Psoas muscle (tissue), 8 donors: ENCODE results near the gene TLN1. TPM values are rescaled to one million over a fixed set of nuclear protein-coding genes. Genes with fewer than 3 reads are reported as not detected.
A peak's percentile ranks its signal among the peaks of the same experiment; 100 is the strongest.

Experiments used
- ATAC-seq, 4 donors: fragments of 200-7000 bp; cut with Tn5 transposase; one replicate each; pipeline ENCODE4 v1.9.1; 2020; ENCODE audit warnings: moderate library complexity in 3 of 4, mild to moderate bottlenecking in 2 of 4
- DNase-seq, 2 donors: peaks; one replicate each; pipeline ENCODE4 v3.0.0-alpha.2; 2020
- H3K27ac ChIP-seq: fragments of 200-600 bp; one replicate; pipeline ENCODE4 v1.8.0; 2022
- H3K27me3 ChIP-seq, 3 donors: fragments of 200-600 bp in 1 of 3; one replicate each; pipeline versions ENCODE4 v1.6.1 to v1.8.0; 2013 to 2022; ENCODE audit warnings: low read length in 2 of 3, mild to moderate bottlenecking in 2 of 3, moderate library complexity in 1 of 3; ENCODE audit not compliant: insufficient read depth in 3 of 3
- H3K36me3 ChIP-seq, 2 donors: fragments of 200-600 bp in 1 of 2; one replicate each; pipeline versions ENCODE4 v1.6.1 to v1.8.0; 2013 to 2022; ENCODE audit warnings: low read depth in 1 of 2, mild to moderate bottlenecking in 1 of 2, moderate library complexity in 1 of 2; ENCODE audit not compliant: insufficient read depth in 1 of 2
- H3K4me1 ChIP-seq: fragments of 200-600 bp; one replicate; pipeline ENCODE4 v1.8.0; 2022
- H3K4me3 ChIP-seq: fragments of 200-600 bp; one replicate; pipeline ENCODE4 v1.8.0; 2022; ENCODE audit warnings: mild to moderate bottlenecking
- H3K9me3 ChIP-seq: fragments of 200-600 bp; one replicate; pipeline ENCODE4 v1.8.0; 2022
- WGBS, 3 donors: extraction: QIAGEN DNeasy Blood & Tissue Kit; methylation state at CpG; one replicate each; pipeline versions ENCODE4 v1.1.6 to v1.1.7; 2013; 5-methylcytosine and 5-hydroxymethylcytosine counted together
- intact Hi-C, 2 donors: fragments of 100-400 bp; cut with DNase I; formaldehyde crosslinking; loops; one replicate each; pipeline versions ENCODE4 v1.11.0 to v1.14.2; 2022
- polyA plus RNA-seq, 3 donors: library from polyadenylated mRNA; stranded (reverse); fragments of 200-250 nt; gene quantifications; one replicate each; pipeline ENCODE4 v1.2.3, GENCODE V29; 2013
- total RNA-seq, 4 donors: library from RNA; stranded (reverse); fragmentation: NEBNext Ultra II Directional in 2 of 4; extraction: Animal tissue kit (Norgen Biotek cat#: 25700) in 2 of 4; gene quantifications; one replicate each; pipeline versions ENCODE4 v1.2.1 to v1.2.4, GENCODE V29; 2021 to 2023
- TF ChIP-seq, protein P1 (sequence below): fragments of 200-600 bp; IDR thresholded peaks from one replicate; pipeline ENCODE4 v1.8.0; 2022; ENCODE audit warnings: antibody characterized with exemption
- donor health status: healthy with polysubstance abuse.
- donor health status: DM: no; HTN: no; CAD: no; lungs with moderate emphysema.
- donor health status: Bipolar disorder and iron deficiency.
- donor health status: healthy.
- donor health status: DM: yes; HTN: yes; CAD: no.
- donor health status: DM: no; HTN: no; CAD: no.
- donor health status: DM: no; HTN: no; CAD: no.
- donor health status: DM: yes; HTN: yes; CAD: no.

Gene TLN1
- total and polyA plus RNA-seq, 7 donors = 88.2 to 320 (median 150) TPM

DNA sequence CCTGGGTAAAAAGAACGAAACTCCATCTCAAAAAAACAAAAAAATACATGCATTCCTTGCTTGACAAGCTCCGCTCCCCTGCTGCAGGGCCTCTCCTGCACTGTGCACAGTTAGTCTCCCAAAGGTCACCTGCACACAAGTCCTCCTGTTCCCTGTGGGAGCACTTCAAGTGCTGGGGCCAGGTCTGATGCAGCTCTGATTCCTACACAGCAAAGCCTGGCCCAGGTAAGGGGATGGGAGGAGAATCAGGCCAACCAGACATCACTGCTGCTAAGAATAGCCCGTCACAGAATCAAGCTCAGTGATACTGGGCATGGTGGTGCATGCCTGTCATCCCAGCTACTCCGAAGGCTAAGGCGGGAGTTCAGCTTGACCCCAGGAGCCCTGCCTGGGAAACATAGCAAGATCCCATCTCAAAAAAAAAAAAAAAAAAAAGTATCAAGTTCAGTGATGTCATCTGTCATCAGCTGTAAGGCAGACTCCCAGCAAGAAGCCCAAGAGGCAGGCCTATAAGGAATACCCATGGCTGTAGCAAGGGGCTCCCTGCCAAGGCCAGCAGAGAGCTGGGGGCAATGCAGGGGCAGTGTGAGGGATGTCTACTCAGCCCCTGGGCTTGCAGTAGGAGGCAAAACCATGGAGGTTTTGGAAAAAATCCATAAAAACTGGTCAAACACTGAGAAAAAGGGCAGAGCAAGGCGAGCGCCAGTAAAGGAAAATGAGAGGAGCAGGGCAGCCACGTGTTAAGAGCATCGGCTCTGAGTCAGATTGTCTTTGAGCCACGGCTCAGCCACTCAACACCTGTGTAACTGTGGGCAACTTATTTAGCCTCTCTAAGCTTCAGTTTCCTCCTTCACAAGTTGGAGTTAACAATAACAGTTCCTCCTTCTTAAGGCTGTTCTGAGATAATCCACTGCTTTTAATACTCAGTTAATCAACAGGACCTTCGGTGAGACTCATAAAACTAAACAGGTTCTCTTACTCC is 45.5 kb downstream of the TLN1 start:
- ATAC-seq (peak; percentile 8 to 32 (median 18)), DNase-seq (no peak)
- intact Hi-C loops = no loop called here
- TF ChIP-seq, protein P1, sequence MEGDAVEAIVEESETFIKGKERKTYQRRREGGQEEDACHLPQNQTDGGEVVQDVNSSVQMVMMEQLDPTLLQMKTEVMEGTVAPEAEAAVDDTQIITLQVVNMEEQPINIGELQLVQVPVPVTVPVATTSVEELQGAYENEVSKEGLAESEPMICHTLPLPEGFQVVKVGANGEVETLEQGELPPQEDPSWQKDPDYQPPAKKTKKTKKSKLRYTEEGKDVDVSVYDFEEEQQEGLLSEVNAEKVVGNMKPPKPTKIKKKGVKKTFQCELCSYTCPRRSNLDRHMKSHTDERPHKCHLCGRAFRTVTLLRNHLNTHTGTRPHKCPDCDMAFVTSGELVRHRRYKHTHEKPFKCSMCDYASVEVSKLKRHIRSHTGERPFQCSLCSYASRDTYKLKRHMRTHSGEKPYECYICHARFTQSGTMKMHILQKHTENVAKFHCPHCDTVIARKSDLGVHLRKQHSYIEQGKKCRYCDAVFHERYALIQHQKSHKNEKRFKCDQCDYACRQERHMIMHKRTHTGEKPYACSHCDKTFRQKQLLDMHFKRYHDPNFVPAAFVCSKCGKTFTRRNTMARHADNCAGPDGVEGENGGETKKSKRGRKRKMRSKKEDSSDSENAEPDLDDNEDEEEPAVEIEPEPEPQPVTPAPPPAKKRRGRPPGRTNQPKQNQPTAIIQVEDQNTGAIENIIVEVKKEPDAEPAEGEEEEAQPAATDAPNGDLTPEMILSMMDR = no peak
- no peaks in the 10 kb centered on the region for H3K27me3 ChIP-seq
- H3K4me3 ChIP-seq = peak overlapping the region; percentile 100
- WGBS, 3 donors = 23 to 36% (median 25%) methylated on average over 11 of the region's 11 CpGs
- H3K36me3 ChIP-seq = peaks cover 0 to 52% of the 10 kb centered on the region in 2 donors
- no peaks in the 10 kb centered on the region for H3K9me3 ChIP-seq
- peak overlapping the region; percentile 100 for H3K27ac ChIP-seq
- H3K4me1 ChIP-seq = peaks cover 31% of the 10 kb centered on the region

DNA sequence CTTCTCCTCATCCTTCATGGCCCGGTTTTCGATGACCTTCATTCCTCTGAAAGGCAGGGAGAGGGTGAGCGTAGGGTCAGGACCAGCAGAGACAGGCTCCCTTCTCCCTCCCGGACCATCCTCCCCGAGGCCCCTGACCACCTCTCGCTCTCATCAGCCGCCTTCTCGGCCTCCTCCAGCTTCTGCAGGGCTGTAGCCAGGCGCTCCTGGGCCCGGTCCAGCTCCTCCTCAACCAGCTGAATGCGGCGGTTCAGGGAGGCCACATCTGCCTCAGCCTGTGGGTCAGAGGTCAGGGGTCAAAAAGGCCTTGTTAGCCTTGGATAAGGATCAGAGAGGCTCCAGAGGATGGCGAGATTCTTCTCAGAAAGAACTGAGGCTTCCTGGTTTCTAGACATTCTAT is 46.5 kb downstream of the TLN1 start:
- Histone ChIP-seq H3K4me1 (peaks cover 27% of the 10 kb centered on the region), H3K27me3 (no peaks in the 10 kb centered on the region), H3K27ac (peak overlapping the region; percentile 100), H3K9me3 (no peaks in the 10 kb centered on the region), H3K36me3 (peaks cover 0 to 52% of the 10 kb centered on the region in 2 donors), H3K4me3 (peak overlapping the region; percentile 100)
- 52 to 55% (median 55%) methylated on average over 12 to 13 of the region's 13 CpGs for WGBS, 3 donors
- DNase-seq = no peak
- intact Hi-C loops = loop anchor here in 1 of 2 donors (2.0 kb wide), 1 partner anchor 23 kb away; no protein-coding TSS in a partner anchor
- TF ChIP-seq, protein P1 = no peak
- no peak for ATAC-seq

DNA sequence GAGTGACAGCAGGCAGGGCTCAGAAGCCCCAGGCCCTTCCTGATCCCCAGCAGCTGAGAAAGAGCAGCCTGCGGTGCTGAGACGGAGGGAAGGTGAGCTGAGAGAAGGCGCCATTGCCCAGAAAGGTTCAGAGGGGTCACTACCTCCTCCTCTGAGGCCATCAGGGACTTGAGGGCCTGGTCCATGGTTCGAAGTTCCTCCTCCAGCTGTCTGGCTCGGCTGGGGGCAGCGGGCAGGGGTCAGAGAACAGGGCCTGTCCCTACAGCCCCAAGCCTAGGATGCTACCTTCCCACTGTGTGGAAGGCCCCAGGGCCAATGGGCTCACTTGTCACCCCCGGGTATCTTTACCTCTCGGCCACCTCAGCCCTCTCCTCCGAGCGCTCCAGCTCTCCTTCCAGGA is 47.1 kb downstream of the TLN1 start:
- Histone ChIP-seq H3K4me3 (peak overlapping the region; percentile 100), H3K36me3 (peaks cover 0 to 52% of the 10 kb centered on the region in 2 donors), H3K27me3 (no peaks in the 10 kb centered on the region), H3K27ac (peak overlapping the region; percentile 100), H3K9me3 (no peaks in the 10 kb centered on the region), H3K4me1 (peaks cover 27% of the 10 kb centered on the region)
- WGBS, 3 donors = 74 to 86% (median 83%) methylated on average over 10 of the region's 10 CpGs
- ATAC-seq (no peak), DNase-seq (no peak)
- TF ChIP-seq, protein P1 = no peak
- intact Hi-C loops = loop anchor here in 1 of 2 donors (2.0 kb wide), 1 partner anchor 22 kb away; no protein-coding TSS in a partner anchor

DNA sequence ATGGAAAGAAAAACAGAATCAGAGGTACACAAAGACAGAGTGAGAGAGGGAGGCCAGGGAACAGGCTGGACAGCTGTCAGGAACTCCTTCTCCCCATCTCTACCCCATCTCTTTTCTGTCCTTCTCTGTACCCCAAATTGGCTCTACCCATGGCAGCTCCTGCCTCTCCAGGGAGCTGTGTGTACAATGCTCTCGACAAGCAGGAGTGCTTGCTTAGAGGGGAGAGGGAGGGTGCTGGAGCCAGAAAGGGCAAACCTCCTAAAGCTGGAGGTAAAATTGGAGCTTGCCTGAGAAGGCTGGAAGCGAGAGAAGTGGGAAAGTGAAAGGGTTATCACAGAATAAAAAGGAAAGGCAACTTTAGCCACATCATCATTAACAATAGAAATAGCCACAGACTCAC is 48.7 kb downstream of the TLN1 start:
- no peaks in the 10 kb centered on the region for H3K27me3 ChIP-seq
- TF ChIP-seq, protein P1 = no peak
- ATAC-seq (no peak), DNase-seq (no peak)
- intact Hi-C loops = no loop called here
- peak overlapping the region; percentile 100 for H3K27ac ChIP-seq
- H3K4me3 ChIP-seq = peak overlapping the region; percentile 100
- peaks cover 0 to 50% of the 10 kb centered on the region in 2 donors for H3K36me3 ChIP-seq
- peaks cover 27% of the 10 kb centered on the region for H3K4me1 ChIP-seq
- 41 to 59% (median 45%) methylated on average over 2 of the region's 2 CpGs for WGBS, 3 donors
- H3K9me3 ChIP-seq = no peaks in the 10 kb centered on the region
